ENCODE results near the gene GTF2IRD1.

GRCh38 chr7:74479961-74480829 is 26.5 kb downstream of the GTF2IRD1 start:
- TF ChIP-seq POLR2A (IDR thresholded peaks at IDR 0.05) (peak; percentile 30 to 51), CTCF (IDR thresholded peaks at IDR 0.05) (no peak), EP300 (IDR thresholded peaks at IDR 0.05) (peak; percentile 69 to 70)
